ENCODE results near the gene ISM1.

The ISM1 gene

DNA sequence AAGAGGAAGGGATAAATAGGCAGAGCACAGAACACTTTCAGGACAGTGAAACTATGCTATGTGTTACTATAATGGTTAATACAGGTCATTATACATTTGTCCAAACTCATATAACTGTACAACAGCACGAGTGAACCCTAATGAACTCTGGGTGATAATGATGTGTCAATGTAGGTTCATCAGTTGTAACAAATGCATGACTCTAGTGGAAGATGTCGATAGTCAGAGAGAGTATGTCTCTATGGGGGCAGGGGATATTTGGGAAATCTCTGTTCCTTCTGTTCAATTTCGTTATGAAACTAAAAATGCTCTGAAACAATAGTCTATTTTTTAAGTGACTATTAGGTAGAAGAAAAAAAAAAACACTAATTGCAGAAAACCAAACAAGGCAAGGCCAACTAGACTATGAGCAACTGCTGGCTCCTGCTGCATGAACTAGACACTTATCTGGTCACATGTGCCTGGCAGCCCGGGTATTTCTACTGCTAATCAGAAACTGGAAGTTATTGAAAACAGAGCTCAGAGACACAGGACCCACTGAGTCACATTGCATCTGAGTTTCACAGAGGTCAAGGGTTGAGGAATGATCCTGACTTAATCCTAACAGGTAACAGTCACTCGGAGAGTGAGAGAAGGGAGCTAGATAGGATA lies 97.9 kb downstream of the ISM1 start:
- no peak for DNase-seq

GRCh38 chr20:13320702-13321101 lies 99.6 kb downstream of the ISM1 start:
- DNase-seq = no peak

DNA sequence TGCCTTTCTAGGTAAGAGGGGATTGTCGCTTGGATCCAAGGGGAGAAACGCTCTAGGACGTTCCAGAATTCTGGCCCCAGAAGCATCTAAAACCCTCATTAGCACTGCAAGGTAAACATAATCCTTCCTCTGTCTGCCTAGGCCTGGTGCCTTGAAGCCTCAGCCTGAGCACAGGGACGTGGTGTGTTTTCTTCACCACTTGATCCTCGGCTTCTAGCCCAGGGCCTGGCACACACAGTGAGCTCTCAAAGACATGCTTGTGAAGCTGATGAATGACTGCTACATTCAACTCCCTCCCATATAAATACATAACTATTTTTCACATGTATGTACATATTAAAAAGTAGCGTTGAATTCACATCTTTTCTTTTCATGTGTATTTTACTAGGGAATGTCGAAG lies 100.3 kb downstream of the ISM1 start:
- DNase-seq = no peak

DNA sequence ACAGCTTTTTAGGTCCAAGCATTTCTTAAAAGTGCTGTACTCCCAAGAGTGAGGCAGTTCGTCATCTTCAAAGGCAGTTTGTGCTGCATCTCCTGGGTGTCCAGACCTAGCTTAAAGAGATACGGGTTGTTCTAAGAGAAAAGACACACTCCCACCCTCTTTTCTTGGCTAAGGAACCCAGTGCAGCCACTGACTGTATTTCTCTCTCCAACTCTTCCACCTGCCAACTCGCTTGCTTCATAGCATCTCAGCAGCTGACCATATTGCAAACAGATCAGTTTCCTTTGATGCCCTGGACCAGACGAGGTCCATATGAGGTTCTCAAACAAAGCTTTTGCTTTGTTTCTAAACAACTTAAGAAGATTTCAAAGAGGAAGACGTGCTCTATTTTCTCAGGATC lies 101.1 kb downstream of the ISM1 start:
- no peak for DNase-seq

DNA sequence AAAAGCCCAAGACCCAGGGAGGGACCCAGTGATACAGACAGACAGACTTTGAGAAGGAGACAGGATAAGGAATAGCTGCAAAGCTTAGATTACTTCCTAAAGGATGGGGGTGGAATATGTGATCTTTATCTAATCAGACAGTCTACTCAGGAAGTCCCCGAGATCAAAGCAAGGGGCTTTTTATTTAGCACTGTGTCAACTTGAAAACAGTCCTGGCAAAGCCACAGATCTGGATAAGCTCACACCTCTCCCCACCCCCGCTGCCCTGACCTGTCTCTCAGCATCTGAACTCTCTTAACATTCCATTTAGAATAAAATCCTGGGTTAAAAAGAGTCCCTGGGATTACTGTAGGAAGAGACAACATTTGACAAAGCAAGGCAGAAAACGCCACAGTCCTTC lies 101.5 kb downstream of the ISM1 start:
- DNase-seq = no peak

DNA sequence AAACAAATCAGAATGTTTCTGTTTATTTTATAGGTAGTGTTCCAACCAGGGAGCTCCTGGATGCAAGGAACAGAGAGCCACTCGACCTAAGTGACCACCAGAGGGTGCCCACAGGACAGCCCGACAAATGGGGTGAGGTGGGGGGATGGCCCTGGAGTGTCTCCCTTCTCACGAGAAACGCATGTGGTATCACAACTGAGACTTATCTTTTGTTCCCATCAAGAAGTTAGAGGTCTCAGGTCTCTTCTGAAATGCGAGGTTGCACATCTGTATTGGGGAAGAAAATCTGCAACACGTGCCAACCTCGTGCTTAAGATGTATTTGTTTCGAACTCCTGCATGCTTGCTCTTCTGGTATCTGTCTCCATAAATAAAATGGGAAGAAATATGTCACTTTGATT lies 104.0 kb downstream of the ISM1 start:
- DNase-seq = no peak

DNA sequence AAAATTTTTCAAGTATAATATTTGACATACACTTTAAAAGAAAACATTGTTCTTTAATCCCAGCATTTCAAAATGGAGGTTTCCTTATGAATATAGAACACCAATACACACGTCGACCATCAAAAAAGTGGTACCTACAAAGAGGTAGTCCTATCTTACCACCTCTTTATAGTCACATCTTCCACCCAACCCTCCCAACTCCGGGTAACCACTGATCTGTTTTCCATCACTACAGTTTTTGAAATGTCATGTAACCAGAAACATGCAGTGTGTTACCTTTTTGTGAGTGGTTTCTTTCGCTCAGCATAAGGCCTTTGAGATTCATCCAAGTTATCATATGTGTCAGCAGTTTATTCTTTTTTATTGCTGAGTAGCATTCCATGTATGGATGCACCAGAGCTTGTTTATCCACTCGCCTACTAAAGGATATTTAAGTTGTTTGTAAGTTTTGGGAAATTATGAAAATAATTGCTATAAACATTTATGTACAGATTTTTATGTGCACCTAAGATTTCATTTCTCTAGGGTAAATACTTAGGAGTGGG lies 104.8 kb downstream of the ISM1 start:
- no peak for DNase-seq

DNA sequence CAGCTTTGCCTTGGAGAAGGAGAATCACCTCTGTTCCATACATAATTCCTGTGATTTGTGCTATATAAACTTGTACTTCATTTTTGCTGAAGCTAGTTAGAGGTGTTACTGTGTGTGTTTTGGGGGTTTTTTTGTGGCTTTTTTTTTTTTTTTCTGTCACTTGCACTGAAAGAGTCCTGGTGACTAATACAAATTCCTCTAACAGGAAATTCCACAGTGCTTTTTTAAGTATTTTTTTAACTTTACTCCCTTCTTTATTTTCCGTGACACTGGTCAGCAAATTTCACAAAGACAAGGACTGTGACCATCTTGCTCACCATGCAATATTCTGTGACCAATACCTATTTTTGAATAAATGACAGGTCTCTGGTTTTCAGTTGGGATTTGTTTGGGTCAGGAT lies 110.5 kb downstream of the ISM1 start:
- DNase-seq = no peak

DNA sequence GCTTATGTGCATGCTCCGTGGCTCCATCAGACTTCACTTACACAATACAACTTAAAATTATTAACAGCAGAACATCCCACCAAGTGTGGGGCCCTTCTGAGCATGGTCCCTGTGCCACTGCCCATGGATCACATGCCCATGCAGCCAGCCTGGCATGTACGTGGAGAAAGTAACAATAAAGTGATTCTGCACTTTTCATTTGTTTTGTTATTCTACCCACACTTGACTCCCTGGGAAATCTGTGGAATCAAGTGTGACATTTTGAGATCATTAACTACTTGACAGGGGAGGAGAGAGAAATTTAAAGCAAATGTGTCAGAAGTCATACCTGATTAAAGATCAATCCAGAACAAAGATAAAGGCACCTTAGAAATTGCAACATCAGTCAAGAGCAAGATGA lies 112.0 kb downstream of the ISM1 start:
- no peak for DNase-seq

DNA sequence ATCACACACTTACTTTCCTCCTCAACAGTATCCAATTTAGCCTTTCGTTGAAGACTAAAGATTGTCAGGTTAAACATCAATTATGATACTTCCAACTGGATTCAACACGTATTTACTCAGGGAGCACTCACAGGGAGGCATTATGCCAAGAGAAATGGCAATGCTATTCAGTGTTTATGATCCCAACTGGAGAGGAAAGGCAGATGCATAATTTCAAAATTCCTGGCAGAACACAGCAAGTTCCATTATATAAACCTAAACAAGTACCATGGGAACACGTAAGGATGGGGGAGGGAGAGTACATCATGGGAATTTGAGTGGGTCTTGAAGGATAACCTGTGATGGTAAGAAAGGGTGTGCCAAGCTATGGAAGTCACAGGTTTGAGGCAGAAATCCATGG lies 112.7 kb downstream of the ISM1 start:
- peak; percentile 30 for DNase-seq

- DNase-seq = no peak
Measured at GRCh38 chr20:13336308-13337089, 115.4 kb downstream of the ISM1 start.

DNA sequence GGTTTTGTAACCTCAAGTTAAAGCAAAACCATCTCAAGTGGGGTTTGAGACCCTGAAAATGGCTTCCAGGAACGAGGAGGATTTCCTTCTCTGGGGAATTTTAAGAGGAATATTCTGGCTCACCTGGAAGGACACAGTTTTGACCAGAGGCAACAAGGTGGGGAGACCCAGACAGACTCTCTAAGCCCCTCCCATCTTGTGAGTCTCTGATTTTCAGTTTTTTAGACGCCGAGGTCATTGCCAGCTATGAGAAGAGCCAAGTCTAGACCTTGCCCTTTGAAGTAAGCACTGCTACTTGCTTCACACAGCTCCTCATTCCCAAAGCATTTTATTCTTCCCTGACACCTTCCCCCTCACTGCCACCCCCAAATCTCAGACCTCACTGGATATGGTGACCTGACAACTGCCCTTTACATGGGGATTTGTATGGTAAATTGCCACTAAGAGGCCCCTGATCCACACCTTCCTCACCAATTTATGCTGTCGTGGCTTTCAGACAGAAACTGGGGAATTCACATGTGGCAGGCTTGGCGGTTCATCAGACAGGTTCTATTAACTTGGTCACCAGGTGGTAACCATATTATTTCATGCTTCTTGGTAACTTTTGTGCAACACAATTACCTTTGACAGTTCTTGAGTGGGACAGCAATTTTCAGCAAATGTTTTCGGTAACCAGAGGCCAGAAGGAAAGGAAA lies 116.2 kb downstream of the ISM1 start:
- no peak for DNase-seq

GRCh38 chr20:13338097-13338661 lies 117.1 kb downstream of the ISM1 start:
- DNase-seq = no peak

DNA sequence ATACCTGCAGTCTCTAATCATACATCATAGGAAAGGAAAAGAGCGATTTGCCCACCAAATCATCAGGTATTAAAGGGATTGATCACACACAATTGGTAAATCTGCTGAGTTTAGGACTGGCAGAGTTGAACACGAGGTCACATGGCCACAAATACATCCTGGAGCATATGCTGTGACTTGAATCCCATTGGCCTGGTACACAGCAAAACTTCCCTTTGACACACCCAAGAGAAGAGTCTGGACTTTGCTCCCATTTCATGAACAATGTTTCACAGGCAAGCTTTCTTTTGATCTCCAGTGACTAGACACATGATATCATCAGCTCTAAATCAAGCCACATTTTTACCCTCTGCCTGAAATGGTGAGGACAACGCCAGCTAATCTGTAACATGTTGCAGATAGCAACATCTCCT lies 117.9 kb downstream of the ISM1 start:
- no peak for DNase-seq

- DNase-seq = no peak
Measured at GRCh38 chr20:13340088-13340487, 119.0 kb downstream of the ISM1 start.

GRCh38 chr20:13341737-13342393 lies 120.8 kb downstream of the ISM1 start:
- no peak for DNase-seq

DNA sequence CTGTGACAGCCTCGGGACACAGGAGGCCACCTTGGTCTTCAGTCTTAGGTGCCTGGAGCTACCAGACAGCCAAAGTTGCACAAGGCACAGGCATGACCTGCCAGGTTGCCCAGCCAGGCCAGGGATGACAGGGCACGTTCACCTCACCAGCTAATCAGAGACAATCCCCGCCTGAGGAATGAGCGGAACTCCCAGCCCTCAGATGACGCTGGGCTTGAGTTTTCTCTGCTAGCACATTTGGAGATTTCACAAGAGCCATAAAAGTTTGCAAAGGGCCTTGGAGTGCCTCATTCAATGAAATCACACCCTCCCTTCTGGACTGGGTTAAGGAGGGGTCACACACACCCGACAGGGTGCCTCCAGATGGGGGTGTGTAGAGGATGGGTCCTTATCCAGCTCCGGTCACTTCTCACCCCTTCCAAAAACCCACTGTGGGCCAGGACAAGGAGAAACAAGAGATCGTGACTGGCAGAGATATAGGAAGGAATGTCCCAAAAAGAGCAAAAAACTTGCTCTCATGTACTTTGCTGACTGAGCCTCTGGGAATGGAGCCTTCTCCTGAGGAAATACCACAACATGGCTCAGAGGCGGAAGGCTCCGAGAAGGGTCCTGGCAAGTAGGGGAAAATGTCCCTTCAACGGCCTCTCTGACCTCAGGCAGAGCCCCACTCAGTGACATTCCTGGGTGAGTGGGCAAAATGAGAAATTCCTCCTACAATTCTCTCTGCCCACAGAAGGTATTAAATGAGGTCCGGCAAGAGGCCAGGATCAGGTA lies 121.6 kb downstream of the ISM1 start:
- no peak for DNase-seq

- DNase-seq = no peak
Measured at GRCh38 chr20:13344671-13345070, 123.6 kb downstream of the ISM1 start.

DNA sequence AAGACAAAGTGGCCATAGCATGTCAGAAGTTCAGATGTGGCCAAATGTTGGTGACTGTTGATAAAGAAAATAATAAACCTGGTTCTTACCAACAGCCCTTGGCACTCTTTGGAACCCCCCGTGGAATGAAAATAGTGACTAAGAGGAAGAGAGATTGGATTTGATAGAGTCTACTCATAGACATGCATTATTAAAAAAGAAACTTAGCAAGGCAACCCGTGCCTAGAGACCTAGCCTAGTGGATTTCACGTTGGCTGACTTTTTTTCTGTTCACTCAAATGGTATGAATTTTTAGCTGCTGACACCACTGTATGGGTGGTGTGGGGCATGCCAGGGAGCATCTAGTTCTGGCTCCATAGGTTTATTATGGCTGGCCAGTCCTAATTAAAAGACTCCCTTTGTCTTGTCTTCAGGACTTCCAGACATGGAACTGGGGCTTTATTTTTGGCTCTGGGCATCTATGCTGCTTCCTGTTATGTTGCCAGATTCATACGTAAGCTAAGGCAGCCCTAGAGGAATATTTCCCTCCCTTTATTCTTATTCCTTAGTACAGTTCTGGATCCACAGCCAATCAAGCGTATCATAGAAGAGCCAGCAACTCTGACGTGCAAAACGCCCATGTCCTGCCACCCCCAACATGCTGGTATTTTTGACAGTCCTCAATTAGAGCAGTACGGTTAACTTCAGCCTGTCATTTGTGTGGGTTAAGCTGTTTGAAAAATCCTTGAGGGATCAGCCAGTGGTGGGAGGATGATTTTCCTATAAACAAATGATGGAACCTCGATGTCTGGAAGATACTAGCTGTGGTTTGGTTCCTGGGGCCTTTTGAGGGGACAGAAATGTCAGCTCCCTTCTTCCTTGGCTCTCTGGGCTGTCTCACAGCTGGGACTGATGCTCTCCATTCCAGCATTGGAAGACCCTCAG lies 127.5 kb downstream of the ISM1 start:
- DNase-seq = no peak

DNA sequence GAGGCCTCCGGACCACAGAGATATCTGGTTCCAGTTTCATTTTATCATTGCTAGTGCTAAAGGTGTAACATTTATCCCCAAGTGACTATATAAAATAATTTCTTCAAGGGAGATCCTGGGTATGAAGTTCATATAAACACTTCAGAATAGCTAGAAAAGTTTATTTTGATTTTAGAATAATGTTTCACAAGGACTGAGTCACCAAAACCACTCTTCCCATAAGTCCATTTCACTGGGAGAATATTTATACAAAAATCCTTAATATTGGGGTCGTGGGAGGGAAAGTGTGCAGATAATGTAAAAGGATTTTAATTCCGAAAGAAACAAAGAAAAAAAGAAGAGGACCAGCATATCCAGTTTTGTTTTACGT lies 128.1 kb downstream of the ISM1 start:
- no peak for DNase-seq

All from NCI-H2081 treated with DMSO at 0.1 percent for 48 hours (cell line).